Measurements from ENCODE around the gene KCNN1.
A peak's percentile ranks its signal among the peaks of the same experiment; 100 is the strongest.
"Not testable (repeated sequence)": the region's sequence is repeated elsewhere in the genome, so short reads cannot be mapped to it uniquely, and the experiment has no call there.

KCNN1 gene

DNA sequence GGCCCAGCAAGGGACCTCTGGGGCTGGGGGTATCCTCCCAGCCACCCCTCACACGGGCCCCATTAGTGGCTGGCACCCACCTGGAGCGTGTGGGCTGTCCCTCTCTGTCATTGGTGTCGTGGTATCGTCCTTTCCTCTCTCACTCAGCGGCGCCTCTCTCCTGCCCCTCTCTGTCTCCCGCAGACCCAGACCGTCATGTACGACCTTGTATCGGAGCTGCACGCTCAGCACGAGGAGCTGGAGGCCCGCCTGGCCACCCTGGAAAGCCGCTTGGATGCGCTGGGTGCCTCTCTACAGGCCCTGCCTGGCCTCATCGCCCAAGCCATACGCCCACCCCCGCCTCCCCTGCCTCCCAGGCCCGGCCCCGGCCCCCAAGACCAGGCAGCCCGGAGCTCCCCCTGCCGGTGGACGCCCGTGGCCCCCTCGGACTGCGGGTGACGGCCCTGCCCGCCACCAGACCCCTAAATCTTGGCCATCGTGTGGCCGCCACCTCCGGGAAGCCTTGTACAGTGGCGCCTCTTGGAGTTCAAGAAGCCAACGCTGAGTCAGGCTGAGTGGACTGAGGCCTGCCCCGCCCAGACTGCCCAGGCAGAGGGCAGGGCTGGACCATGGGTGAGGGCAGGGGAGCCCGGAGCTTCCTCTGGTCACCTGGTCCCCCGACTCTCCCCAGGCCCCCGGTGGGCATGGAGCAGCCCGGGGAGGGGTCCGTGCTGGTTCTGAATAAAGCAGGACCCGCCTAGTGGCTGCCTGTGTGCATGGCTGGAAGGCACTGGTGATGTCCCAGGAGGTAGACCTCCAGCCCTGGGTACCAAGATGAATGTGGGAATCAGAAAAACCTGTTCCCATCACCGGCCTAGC lies 31.3 kb downstream of the KCNN1 start:
- DNase-seq (ENCODE audit: low read depth) = no peak
- H3K4me3 ChIP-seq (ENCODE audit: low read depth, low read length) = no peak overlapping the region

DNA sequence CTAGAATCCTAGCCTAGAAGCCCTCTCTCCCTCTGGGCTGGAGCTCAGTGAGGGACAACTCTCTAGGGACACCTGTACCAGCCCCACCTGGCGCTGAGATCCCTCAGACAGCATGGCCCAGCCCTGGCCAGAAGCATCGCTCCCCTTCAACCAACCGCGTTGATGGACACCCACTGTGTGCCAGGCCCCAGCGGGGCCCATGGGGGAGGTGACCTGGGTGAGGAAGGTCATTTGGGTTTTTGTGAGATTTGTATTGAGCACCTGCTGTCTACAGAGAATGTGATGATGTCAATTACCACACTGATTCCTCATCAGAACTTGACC lies 31.9 kb downstream of the KCNN1 start:
- no peak overlapping the region for H3K4me3 ChIP-seq (ENCODE audit: low read depth, low read length)
- no peak for DNase-seq (ENCODE audit: low read depth)

DNA sequence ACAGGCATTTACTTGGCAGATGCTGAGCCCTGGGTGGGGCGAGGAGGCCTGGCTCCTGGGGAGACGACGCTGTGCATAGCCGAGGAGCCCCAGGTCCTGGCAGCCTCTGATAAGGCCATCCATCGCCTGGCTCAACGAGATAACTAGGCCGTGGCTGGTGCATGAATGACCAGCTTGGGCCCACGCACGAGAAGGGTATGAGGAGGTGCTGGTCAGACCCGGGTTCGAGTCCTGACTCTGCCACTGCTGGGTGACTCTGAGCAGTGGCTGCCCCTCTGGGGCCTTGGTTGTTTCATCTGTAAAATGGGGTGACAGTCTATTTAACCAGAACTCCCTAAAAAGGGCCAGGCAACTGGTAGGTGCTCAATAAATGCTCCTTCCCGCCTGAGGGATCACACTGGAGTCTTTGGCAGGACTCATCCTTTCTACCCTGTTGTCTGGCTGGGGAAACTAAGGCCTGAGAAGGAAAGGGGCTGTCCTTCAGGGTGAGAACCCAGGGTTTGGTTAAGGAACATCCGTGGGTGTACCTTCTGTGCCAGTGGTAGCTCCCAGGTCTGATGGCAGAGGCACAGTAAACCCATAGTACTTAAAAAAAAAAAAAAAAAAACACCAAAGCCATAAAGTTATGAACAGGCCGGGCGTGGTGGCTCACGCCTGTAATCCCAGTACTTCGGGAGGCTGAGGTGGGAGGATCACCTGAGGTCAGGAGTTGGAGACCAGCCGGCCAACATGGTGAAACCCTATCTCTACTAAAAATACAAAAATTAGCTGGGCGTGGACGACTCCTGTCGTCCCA lies 33.0 kb downstream of the KCNN1 start:
- H3K4me3 ChIP-seq (ENCODE audit: low read depth, low read length) = no peak overlapping the region
- DNase-seq (ENCODE audit: low read depth) = no peak

DNA sequence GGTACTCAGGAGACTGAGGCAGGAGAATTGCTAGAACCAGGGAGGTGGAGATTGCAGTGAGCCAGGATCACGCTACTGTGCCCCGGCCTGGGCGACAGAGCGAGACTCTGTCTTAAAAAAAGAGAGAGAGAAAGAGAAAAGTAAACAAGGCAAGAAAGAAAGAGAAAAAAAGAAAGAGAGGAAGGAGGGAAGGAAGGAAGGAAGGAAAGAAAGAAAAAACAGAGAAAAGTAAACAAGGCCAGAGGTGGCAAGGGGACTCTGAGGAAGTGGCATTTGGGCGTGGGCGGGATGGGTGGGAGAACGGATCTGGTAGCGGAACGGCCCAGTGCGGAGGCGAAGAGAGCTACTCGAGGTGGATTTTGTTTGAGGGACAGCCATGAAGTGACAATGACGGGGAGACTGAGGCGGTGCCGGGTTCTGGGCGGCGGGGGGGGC lies 33.6 kb downstream of the KCNN1 start:
- DNase-seq (ENCODE audit: low read depth) = no peak
- peak overlapping the region; percentile 74 for H3K4me3 ChIP-seq (ENCODE audit: low read depth, low read length)

DNA sequence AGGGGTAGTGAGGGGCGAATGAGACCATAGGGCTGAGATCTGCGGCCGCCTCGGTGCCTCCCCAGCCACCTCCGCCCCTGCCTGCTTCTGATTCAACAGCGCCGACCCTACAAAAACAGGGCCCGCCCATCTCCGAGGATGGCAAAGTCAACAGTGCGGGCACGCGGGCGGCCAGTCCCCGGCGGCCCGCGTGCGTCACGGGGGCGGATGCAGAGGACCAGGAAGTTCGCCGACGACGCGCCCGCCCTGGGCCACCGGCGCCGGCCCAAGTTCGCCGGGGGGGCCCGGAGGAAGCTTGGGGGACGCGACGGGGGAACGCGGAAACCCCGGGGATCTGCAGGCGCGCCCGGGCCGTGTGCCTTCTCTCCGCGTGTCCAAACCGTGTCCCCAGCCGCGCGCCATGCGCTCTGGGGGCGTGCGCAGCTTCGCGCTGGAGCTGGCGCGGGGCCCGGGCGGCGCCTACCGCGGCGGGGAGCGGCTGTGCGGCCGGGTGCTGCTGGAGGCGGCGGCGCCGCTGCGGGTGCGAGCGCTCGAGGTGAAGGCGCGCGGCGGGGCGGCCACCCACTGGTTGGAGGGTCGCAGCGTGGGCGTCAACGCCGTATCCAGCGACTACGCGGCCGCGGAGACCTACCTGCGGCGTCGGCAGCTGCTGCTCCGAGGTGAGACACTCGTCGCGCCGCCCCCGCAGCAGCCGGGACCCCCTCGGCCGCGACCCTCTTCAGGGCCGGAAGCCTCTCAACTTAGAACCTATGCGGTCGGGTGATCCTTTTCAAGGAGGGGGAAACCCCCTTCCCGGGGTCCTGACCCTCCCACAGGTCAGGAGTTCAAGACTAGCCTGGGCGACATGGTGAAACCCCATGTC lies 34.2 kb downstream of the KCNN1 start:
- DNase-seq (ENCODE audit: low read depth) = peak; percentile 58
- peak overlapping the region; percentile 74 for H3K4me3 ChIP-seq (ENCODE audit: low read depth, low read length)

DNA sequence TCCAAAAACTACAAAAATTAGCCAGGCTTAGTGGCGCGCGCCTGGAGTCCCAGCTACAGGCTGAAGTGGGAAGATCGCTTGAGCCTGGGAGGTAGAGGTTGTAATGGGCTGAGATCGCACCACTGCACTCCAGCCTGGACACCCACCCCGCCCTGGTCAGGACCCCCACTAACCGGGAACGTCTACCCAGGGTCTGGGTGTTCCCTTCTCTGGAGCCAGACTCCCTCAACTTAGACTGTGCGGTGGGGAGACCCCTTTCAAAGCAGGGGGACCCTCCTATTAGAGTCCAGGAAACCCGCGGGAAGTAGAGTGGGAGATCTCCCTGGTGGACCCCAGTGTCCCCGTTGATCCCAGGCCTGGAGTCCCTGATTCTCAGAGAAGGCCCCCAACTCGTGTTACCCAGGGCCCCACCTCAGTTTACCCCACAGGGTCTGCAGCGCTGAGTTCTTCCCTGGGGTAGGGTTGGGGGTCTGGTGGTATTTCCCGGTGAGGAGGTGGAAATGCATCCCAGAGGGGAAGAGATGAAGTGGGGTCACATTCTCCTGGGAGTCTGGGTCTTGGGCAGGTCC lies 35.0 kb downstream of the KCNN1 start:
- DNase-seq (ENCODE audit: low read depth) = no peak
- H3K4me3 ChIP-seq (ENCODE audit: low read depth, low read length) = peak overlapping the region; percentile 74

DNA sequence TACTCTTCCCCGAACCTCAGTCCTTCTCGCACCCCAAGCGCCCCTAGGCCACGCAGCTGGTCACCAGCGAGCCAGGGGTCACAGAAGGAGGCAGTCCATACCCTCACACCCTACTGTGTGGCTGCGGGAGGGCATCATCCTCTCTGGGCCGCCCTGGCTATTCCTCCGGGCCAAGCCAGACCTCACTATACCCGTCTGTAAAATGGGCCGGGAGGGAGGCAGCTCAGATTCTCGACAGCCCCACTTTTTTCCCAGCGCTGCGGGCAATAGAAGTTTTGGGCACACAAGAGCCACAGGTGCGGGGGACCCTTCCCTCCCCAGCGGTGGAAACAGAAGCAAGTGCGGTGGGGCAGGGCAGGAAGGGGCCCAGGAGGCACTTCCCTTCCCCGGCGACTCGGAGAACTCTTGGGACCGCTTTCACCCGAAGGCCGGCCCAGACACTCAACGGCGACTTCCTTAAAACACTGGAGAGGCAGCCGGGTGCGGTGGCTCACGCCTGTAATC lies 35.5 kb downstream of the KCNN1 start:
- DNase-seq (ENCODE audit: low read depth) = no peak
- H3K4me3 ChIP-seq (ENCODE audit: low read depth, low read length) = peak overlapping the region; percentile 74

DNA sequence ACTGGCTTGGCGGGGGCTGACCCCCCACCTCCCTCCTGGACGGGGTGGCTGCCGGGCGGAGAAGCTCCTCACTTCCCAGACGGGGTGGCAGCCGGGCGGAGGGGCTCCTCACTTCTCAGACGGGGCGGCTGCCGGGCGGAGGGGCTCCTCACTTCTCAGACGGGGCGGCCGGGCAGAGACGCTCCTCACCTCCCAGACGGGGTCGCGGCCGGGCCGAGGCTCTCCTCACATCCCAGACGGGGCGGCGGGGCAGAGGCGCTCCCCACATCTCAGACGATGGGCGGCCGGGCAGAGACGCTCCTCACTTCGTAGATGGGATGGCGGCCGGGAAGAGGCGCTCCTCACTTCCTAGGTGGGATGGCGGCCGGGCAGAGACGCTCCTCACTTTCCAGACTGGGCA lies 38.8 kb downstream of the KCNN1 start:
- not testable (repeated sequence) for H3K4me3 ChIP-seq (ENCODE audit: low read depth, low read length)

DNA sequence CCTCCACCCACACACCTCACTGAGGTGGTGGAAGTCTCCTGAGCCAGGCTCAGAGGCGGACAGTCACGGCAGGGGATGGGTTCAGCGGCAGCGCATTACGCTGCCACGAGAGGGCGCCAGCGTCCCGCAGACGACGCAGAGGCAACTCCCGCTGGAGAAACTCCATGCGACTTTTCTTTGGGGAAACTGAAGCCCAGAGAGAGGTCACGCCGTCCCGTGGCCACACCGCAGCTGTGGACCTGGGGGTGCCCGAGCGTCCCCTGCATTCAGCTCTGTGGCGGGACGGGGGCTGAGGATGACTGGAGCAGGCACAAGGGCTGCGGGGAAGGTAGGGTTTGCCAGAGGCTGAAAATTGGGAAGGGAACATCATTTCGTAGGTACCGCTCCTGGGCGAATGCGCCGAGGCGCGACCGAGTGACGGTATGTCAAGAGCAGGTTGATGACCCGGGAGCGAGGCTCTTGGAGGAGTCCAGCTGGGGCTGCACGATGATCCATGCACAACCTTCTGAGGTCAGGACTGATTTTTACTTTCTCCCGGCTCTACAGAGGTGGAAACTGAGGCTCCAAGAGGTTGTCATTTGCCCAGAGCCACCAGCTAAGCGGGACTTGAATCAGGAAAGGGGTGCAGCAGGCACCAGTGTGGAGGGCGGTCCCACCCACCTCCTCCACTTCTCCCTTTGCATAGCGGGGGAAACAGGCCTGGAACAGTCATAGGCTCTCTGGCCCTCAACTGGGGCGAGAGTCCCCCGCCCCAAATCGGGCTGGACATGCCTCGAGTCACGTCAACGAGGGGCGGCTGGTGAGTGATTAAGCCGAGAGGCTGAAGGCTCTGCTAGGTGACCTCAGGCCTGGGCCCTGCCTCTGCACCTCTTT lies 40.4 kb downstream of the KCNN1 start:
- no peak for DNase-seq (ENCODE audit: low read depth)
- peak overlapping the region; percentile 58 for H3K4me3 ChIP-seq (ENCODE audit: low read depth, low read length)

More for the DNA sequence above, 38.8 kb downstream of the KCNN1 start:
- DNase-seq (ENCODE audit: low read depth) = not testable (repeated sequence)

DNA sequence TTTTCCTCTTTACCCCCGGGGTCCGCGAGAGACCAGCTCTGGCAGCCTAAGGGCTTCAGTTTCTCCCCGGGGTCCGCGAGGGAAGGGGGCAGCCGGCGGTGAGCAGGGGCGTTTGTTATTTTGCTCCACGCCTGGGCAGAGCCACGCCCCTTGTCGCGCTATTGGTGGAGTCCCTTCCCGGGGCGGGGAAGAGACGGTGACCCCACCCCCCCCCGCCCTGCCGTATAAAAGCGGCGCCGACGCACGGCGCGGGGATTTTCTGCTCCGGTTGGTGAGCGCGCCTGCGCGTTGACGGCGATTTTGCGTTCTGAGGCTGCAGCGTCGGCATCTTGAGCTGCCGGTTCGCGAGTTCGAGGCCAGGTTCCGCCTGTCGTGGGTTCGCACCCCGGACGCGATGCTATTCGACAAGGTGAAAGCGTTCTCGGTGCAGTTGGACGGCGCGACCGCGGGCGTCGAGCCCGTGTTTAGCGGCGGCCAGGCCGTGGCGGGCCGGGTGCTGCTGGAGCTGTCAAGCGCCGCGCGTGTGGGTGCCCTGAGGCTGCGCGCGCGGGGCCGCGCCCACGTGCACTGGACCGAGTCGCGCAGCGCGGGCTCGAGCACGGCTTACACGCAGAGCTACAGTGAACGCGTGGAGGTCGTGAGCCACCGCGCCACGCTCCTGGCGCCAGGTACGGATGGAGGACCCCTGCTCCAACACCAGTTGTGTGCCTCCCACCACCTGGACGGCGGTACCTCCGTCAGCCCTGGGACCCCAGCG lies 41.2 kb downstream of the KCNN1 start, which contains the start of gene ARRDC2:
Gene ARRDC2, plus strand, starts transcription at position 254 of the 757 bp plus-strand sequence. Its CDS starts 141 bp downstream, at position 395.
- peak; percentile 66 for DNase-seq (ENCODE audit: low read depth)
- peak within 1 kb of the TSS; percentile 58 for H3K4me3 ChIP-seq (ENCODE audit: low read depth, low read length)

DNA sequence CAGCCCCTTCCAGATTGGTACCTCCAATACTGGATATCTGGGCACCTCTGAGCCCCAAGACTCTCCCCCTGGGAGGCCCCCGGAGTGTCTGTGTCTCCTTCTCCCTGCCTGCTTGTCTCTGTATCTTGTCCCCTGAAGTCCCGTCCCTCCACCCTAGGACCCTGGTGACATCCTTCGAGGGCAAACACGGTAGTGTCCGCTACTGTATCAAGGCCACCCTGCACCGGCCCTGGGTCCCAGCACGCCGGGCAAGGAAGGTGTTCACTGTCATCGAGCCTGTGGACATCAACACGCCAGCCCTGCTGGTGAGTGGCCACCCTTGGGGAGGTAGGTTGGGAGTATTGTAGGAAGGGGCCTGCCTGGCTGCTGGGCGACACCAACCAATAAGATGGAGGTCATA lies 41.9 kb downstream of the KCNN1 start:
- DNase-seq (ENCODE audit: low read depth) = no peak
- H3K4me3 ChIP-seq (ENCODE audit: low read depth, low read length) = peak overlapping the region; percentile 58

DNA sequence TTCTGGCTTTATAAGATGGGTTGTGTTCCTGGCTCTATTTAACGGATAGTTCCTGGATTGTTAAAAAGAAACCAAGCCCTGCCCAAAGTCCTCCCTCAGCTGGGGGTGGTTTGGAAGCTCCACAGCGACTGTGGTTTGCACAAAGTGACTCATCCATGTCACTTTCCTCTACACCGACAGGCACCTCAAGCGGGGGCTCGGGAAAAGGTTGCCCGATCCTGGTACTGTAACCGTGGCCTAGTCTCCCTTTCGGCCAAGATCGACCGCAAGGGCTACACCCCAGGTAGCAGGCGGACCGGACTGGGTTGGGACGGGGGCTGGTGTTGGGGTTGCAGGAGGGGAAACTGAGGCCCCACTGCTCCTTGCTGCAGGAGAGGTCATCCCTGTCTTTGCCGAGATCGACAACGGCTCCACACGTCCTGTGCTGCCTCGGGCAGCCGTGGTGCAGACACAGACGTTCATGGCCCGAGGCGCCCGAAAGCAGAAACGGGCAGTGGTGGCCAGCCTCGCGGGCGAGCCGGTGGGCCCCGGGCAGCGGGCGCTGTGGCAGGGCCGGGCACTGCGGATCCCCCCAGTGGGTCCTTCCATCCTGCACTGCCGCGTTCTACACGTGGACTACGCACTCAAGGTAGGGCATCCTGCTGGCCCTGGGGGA lies 42.6 kb downstream of the KCNN1 start:
- no peak for DNase-seq (ENCODE audit: low read depth)
- H3K4me3 ChIP-seq (ENCODE audit: low read depth, low read length) = peak overlapping the region; percentile 58

DNA sequence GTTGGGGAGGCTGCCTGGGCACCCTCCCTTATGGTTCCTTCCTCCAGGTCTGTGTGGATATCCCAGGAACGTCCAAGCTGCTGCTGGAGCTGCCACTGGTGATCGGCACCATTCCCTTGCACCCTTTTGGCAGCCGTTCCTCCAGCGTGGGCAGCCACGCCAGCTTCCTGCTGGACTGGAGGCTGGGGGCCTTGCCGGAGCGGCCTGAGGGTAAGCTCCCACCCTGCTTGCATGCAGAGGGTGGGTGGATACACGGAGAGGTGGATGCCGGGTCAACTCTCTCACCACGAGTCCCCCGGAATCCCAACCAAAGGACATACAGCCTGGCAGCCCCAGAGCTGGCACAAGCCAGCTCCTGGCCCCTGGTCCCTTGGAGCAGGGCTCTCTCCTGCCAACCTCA lies 43.2 kb downstream of the KCNN1 start:
- no peak overlapping the region for H3K4me3 ChIP-seq (ENCODE audit: low read depth, low read length)
- no peak for DNase-seq (ENCODE audit: low read depth)

DNA sequence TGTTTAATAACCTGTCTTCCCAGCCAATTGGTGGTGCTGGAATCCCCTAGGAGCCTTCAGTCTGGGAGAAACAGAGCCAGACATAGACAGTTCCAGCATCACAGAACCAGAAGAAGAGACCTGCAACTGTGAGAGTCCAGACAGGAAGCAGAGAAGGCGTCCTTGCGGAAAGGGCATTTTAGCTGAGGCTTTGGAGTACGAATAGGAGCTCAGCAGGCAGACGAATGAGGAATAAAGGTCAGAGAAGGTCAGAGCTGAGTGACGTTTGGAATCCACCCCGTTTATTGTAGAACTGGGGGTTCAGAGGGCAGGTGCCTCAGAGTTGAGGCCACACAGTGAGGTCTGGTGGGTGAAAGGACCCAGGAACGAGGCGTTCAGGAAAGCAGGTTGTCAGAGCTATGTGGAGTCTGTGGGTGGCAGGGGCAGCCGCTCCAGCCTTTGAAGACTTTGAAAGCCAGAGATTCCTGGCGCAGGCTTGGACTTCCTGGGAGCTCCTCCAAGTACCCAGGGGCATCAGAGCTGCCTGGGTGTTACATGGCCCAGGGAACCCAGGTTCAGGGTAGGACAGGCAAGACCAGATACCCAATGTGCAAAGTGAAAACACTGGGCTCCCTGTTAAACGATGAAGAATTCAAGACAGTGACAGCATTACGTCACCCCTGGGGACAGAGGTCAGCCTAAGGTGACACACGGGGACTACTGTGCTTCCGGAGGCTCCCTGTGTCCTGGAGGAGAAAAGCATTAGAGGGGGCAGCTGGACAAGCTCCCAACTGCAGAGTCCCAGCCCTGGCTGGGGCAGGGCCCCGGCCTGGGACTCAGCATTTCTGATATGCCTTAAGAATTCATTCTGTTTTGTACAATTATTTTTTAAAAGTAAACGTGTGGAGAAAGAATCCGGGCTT lies 46.6 kb downstream of the KCNN1 start:
- no peak overlapping the region for H3K4me3 ChIP-seq (ENCODE audit: low read depth, low read length)
- no peak for DNase-seq (ENCODE audit: low read depth)

DNA sequence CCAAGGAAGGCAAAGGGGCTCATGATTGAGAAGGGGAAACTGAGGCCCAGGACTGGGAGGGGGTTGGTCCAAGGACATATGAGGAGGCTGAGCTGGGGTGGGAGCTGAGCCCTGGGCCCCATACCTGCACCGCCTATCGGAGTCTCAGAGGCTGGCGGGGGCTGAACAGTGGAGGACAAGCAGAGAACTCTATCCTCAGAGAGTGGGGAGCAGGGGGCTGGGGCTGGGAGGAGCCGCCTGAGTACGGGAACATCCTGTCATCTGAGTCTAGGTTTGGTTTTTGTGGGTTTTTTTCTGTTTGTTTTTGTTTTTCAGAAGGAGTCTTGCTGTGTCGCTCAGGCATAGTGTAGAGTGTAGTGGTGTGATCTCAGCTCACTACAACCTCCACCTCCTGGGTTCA lies 47.3 kb downstream of the KCNN1 start:
- H3K4me3 ChIP-seq (ENCODE audit: low read depth, low read length) = no peak overlapping the region
- no peak for DNase-seq (ENCODE audit: low read depth)

DNA sequence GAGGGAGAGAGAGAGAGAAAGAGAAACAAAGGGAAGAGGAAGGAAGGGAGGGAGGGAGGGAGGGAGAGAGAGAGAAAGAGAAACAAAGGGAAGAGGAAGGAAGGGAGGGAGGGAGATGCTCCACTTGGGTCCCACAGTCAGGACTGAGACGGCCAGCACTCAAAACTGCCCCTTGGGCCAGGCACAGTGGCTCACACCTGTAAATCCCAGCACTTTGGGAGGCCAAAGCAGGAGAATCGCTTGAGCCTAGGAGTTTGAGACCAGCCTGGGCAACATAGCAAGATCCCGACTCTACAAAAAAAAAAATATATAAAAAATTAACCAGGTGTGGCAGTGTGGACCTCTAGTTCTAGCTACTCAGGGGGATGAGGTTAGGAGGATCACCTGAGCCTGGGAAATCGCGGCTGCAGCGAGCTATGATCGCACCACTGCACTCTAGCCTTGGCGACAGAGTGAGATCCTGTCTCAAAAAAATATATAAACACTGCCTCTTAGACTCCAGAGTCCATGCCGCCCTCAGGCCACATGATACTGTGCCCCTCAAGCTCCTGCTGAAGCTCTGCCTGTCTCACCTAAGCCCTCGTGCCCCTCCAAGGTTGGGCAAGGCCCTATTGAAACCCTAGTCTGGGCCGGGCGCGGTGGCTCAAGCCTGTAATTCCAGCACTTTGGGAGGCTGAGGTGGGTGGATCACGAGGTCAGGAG lies 49.5 kb downstream of the KCNN1 start:
- no peak for DNase-seq (ENCODE audit: low read depth)

More for the DNA sequence above, 49.5 kb downstream of the KCNN1 start:
- H3K4me3 ChIP-seq (ENCODE audit: low read depth, low read length) = no peak overlapping the region
